ENCODE results near the gene ZNF683. TPM values are rescaled to one million over a fixed set of nuclear protein-coding genes. Genes with fewer than 3 reads are reported as not detected.

Gene ZNF683
- total and polyA plus RNA-seq, 2 of the 4 experiments (the other 2 are of a cell fraction): not detected

- Histone ChIP-seq H3K4me1 (ENCODE audit: control insufficient read depth, insufficient read depth, low read length) (no peaks in the 10 kb centered on the region; the same call in 1 of the 2 replicates), H2BK20ac (ENCODE audit: low read depth, low read length) (no peak overlapping the region), H4K5ac (ENCODE audit: low read depth, low read length) (no peak overlapping the region), H2BK120ac (ENCODE audit: low read depth, low read length) (no peak overlapping the region), H4K20me1 (ENCODE audit: insufficient read depth, low read length) (no peaks in the 10 kb centered on the region), H4K8ac (ENCODE audit: low read depth in 2 of 2, low read length in 2 of 2) (no peak overlapping the region), H3K36me3 (ENCODE audit: control insufficient read depth, insufficient read depth, low read length) (no peaks in the 10 kb centered on the region), H3K56ac (ENCODE audit: extremely low read depth, insufficient read depth, low read length) (no peak overlapping the region), H2BK5ac (ENCODE audit: low read depth, low read length, poor library complexity, severe bottlenecking) (no peak overlapping the region), H3K9me1 (ENCODE audit: insufficient read depth, low read length) (no peaks in the 10 kb centered on the region), H4K91ac (ENCODE audit: insufficient read depth, low read depth, low read length) (no peak overlapping the region), H3K4me2 (ENCODE audit: low read depth, low read length) (no peak overlapping the region), H2AK9ac (replicated peaks; ENCODE audit: low read depth, low read length, poor library complexity) (peak overlapping the region; percentile 75), H3K4me3 (ENCODE audit: insufficient read depth, low read depth, low read length) (no peak overlapping the region), H3K4ac (ENCODE audit: low read depth, low read length) (no peak overlapping the region), H3K18ac (ENCODE audit: low read depth, low read length) (no peak overlapping the region), H3K23ac (ENCODE audit: low read depth, low read length) (no peak overlapping the region), H2AK5ac (ENCODE audit: low read depth, low read length) (no peak overlapping the region), H2BK15ac (ENCODE audit: low read depth, low read length) (no peak overlapping the region), H3K79me1 (ENCODE audit: low read depth in 1 of 2, low read length in 2 of 2) (no peaks in the 10 kb centered on the region), H3K9me3 (ENCODE audit: control insufficient read depth, insufficient read depth, low read length) (no peaks in the 10 kb centered on the region), H3K9ac (ENCODE audit: low read depth, low read length) (no peak overlapping the region), H3K14ac (replicated peaks; ENCODE audit: low read depth, low read length) (no peak overlapping the region), H3K27me3 (ENCODE audit: control insufficient read depth, insufficient read depth, low read length) (peaks cover 67% of the 10 kb centered on the region), H3K27ac (ENCODE audit: insufficient read depth, low read length) (no peak overlapping the region), H2AFZ (replicated peaks; ENCODE audit: low read length, poor library complexity) (peak overlapping the region; percentile 24)
- in situ Hi-C loops (cut with MboI; ENCODE audit: low sequenced_read_pairs) (no loop called here), intact Hi-C loops (cut with micrococcal nuclease) (no loop called here), dilution Hi-C loops (cut with HindIII; ENCODE audit: low sequenced_read_pairs, unreplicated experiment) (no loop called here)
- TF ChIP-seq RAD21 (IDR thresholded peaks at IDR 0.05; ENCODE audit: low read length): peak; percentile 78
- no peak for TF ChIP-seq MAFK (IDR thresholded peaks at IDR 0.05; ENCODE audit: low read depth, low read length)
- TF ChIP-seq SMC3 (IDR thresholded peaks at IDR 0.05; ENCODE audit: low read depth, low read length): peak; percentile 80
- no peak for TF ChIP-seq BHLHE40 (IDR thresholded peaks at IDR 0.05; ENCODE audit: low read depth, low read length)
- peak; percentile 93 for TF ChIP-seq CTCF (conservative IDR thresholded peaks at IDR 0.05; ENCODE audit: low read depth, low read length)
- no peak for TF ChIP-seq FOS (IDR thresholded peaks at IDR 0.05; ENCODE audit: low read depth, low read length)
- peak; percentile 95 for ATAC-seq (ENCODE audit: low read depth)
- CTCF ChIA-PET: interaction anchor here (0.7 to 3.0 kb wide), 4 partner anchors 15 to 88 kb away, joined by 3 to 9 read pairs (median 4); no protein-coding TSS in a partner anchor
- peak; percentile 64 for DNase-seq
- BruUV-seq (replicated peaks): no TSS peak
- POLR2A ChIA-PET (ENCODE audit: unreplicated experiment): no interaction called here
- 57% methylated on average over 7 of the region's 26 CpGs; no CpG with 5 or more reads in 1 of the 2 experiments for WGBS, 2 experiments (ENCODE audit: extremely low coverage in 2 of 2, insufficient read length in 1 of 2)
Observed at GRCh38 chr1:26363549-26364448, 8.8 kb downstream of the ZNF683 start.
